A673 (cell line): ENCODE data around the gene CPSF7. TPM values are rescaled to one million over a fixed set of nuclear protein-coding genes. Genes with fewer than 3 reads are reported as not detected.

Experiments used
- BruUV-seq: library from RNA; stranded (reverse); fragments of 400-500 nt; replicated peaks from 2 replicates; lab custom pipeline; 2021; lab: Mats Ljungman, UMichigan
- CTCF ChIA-PET: fragments of 300-600 bp; sonication (Branson Sonifier 250); formaldehyde crosslinking; loops from one replicate; lab custom pipeline; 2022; ENCODE audit warnings: antibody characterized with exemption; lab: Charles Lee
- POLR2A ChIA-PET: fragments of 300-600 bp; sonication (Branson Sonifier 250); formaldehyde crosslinking; loops from one replicate; lab custom pipeline; 2022; ENCODE audit warnings: antibody characterized with exemption; ENCODE audit not compliant: low non-redundant PET; lab: Charles Lee
- DNase-seq: peaks from one replicate; pipeline ENCODE4 v3.0.0-alpha.2; 2015; ENCODE audit warnings: low spot score
- H3K27ac ChIP-seq: fragments of 200-600 bp; sonication (generic); 2 replicates; pipeline ENCODE4 v1.5.1; 2016; ENCODE audit warnings: mixed run types, low read depth, mild to moderate bottlenecking, mixed read lengths, antibody characterized with exemption, low read length; ENCODE audit not compliant: poor library complexity, severe bottlenecking
- H3K27me3 ChIP-seq: fragments of 200-600 bp; sonication (generic); replicated peaks from 2 replicates; pipeline ENCODE4 v1.6.1; 2017; ENCODE audit warnings: mixed run types, low read depth, mild to moderate bottlenecking, mixed read lengths, antibody characterized with exemption, low read length; ENCODE audit not compliant: insufficient read depth, poor library complexity
- H3K36me3 ChIP-seq: fragments of 200-600 bp; sonication (generic); 2 replicates; pipeline ENCODE4 v1.6.1; 2016; ENCODE audit warnings: mixed run types, mild to moderate bottlenecking, mixed read lengths, antibody characterized with exemption, low read length; ENCODE audit not compliant: insufficient read depth, poor library complexity, severe bottlenecking
- H3K4me1 ChIP-seq: fragments of 200-600 bp; sonication (generic); 2 replicates; pipeline ENCODE4 v1.6.1; 2017; ENCODE audit warnings: mixed run types, mild to moderate bottlenecking, mixed read lengths, antibody characterized with exemption, low read length; ENCODE audit not compliant: insufficient read depth, poor library complexity, severe bottlenecking
- H3K4me3 ChIP-seq: fragments of 200-600 bp; sonication (generic); 2 replicates; pipeline ENCODE4 v1.5.1; 2016; ENCODE audit warnings: low read depth, mixed run types, mild to moderate bottlenecking, mixed read lengths, low read length; ENCODE audit not compliant: poor library complexity, severe bottlenecking
- H3K9me3 ChIP-seq: fragments of 200-600 bp; sonication (generic); 2 replicates; pipeline ENCODE4 v1.6.1; 2016; ENCODE audit warnings: mixed run types, low read depth, mild to moderate bottlenecking, mixed read lengths, antibody characterized with exemption, low read length; ENCODE audit not compliant: poor library complexity, severe bottlenecking
- EZH2 ChIP-seq: fragments of 200-600 bp; sonication (generic); IDR thresholded peaks from 2 replicates; pipeline ENCODE4 v1.6.1; 2017; ENCODE audit warnings: borderline replicate concordance, low read depth, mild to moderate bottlenecking, mixed read lengths, antibody characterized with exemption, low read length; ENCODE audit not compliant: poor library complexity, severe bottlenecking
- intact Hi-C: fragments of 100-400 bp; cut with micrococcal nuclease; formaldehyde crosslinking; loops from one replicate; pipeline ENCODE4 v1.10.0; 2022; ENCODE audit not compliant: unreplicated experiment
- total RNA-seq: library from RNA; stranded (reverse); gene quantifications from 2 replicates; pipeline ENCODE4 v1.2.3, GENCODE V29; 2021
- TF ChIP-seq, protein P1 (sequence below): fragments of 300-800, 200-600 bp; sonication (generic); conservative IDR thresholded peaks from 2 replicates; pipeline ENCODE4 v1.5.1; 2017; ENCODE audit warnings: low read depth, mild to moderate bottlenecking, antibody characterized with exemption, low read length, moderate library complexity, mixed read lengths

The CPSF7 gene
- total RNA-seq, 1 experiment from 2014 or later = 162 TPM

DNA sequence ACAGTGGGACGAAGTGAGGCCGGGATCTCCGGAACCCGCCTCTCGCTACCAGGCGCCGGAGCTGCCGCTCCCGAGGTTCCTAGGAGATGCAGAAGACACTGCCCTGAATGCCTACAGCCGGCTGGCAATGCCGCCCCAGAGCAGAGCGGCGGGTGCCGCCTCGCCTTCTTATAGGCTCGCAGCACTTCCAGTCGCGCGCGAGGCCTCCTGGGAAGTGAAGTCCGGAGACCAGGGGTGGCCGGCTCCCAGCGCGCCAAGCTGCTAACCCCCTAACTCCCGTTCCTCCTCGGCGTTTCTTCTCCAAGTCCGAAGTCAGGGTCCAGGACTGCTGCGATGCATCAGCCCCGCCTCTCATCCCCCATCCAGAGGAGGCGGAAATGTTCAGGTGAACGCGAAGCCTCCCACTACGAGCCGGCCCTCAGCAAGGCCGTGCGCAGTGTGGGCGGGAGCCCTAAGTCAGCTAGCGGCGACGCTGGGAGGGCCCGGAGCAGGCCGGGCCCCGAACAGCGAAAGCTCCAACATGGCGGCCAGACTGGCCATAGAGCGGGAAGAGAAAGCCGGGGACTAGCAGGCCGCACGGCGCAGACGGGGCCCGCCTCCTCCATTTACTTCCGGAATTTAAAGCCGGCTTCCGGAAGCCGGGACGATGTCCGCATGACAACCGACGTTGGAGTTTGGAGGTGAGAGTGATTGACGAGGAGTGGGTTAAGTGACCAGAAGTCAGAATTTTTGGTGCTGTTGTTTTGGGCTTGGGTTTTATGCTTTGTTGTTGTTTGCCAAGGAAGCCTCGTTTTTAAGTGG is 67.8 kb downstream of the CPSF7 start, which contains the start of the genes CYB561A3 and TMEM138:
CYB561A3 (minus strand) TSS at position 142 of the 801 bp plus-strand sequence. CDS start 5,169 bp downstream, outside the sequence.
TMEM138 (plus strand) TSS at position 634 of the 801 bp plus-strand sequence. CDS start 2,017 bp downstream, outside the sequence.
- no TSS peak for BruUV-seq
- POLR2A ChIA-PET = interaction anchor here (0.5 to 1.4 kb wide), 9 partner anchors 12 to 368 kb away, joined by 3 to 8 read pairs (median 5); partner anchors contain the start of genes DDB1, TKFC and TMEM216
- intact Hi-C loops = loop anchor here (2.0 kb wide), 1 partner anchor 17 kb away; no protein-coding TSS in a partner anchor

DNA sequence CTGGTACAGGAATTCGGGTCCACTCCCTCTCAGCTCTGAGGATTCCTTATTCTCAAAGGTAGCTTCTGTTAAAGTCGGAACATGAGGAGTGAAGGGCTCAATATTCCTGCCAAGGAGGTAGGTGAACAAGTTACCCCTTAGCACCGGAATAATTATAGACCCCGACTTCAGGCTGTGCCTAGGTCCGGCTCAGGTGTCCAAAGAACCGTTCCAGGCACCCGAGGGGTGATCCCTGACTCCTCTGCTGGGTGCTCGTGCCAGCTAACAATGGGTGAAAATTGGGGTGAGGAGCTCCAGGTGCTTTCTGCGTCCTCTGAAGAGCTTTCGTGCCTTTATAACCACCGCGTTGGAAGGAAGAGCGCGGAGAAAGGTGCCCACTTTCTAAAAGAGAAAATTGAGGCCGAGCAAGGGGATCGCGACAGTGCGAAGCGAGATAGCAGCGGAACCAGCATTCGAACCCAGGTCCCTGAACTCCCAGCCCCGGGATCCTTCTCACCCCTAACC is 68.5 kb downstream of the CPSF7 start:
- Histone ChIP-seq H3K27ac (peak overlapping the region; percentile 99), H3K27me3 (no peaks in the 10 kb centered on the region), H3K36me3 (peaks cover 26% of the 10 kb centered on the region), H3K4me1 (peaks cover 15% of the 10 kb centered on the region), H3K4me3 (peak overlapping the region; percentile 72), H3K9me3 (no peaks in the 10 kb centered on the region)
- TSS peak; percentile 54 for BruUV-seq
- ChIA-PET CTCF (interaction anchor here (0.8 to 2.0 kb wide), 3 partner anchors 15 to 31 kb away, joined by 3 to 12 read pairs (median 3); partner anchors contain the start of gene TMEM216), POLR2A (interaction anchor here (0.5 to 1.4 kb wide), 7 partner anchors 13 to 369 kb away, joined by 3 to 8 read pairs (median 4); partner anchors contain the start of genes DDB1 and TKFC)
- intact Hi-C loops = no loop called here
- no peak for TF ChIP-seq EZH2
- TF ChIP-seq, protein P1, sequence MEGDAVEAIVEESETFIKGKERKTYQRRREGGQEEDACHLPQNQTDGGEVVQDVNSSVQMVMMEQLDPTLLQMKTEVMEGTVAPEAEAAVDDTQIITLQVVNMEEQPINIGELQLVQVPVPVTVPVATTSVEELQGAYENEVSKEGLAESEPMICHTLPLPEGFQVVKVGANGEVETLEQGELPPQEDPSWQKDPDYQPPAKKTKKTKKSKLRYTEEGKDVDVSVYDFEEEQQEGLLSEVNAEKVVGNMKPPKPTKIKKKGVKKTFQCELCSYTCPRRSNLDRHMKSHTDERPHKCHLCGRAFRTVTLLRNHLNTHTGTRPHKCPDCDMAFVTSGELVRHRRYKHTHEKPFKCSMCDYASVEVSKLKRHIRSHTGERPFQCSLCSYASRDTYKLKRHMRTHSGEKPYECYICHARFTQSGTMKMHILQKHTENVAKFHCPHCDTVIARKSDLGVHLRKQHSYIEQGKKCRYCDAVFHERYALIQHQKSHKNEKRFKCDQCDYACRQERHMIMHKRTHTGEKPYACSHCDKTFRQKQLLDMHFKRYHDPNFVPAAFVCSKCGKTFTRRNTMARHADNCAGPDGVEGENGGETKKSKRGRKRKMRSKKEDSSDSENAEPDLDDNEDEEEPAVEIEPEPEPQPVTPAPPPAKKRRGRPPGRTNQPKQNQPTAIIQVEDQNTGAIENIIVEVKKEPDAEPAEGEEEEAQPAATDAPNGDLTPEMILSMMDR = no peak
- no peak for DNase-seq

More for the DNA sequence above, 67.8 kb downstream of the CPSF7 start, which contains the start of the genes CYB561A3 and TMEM138:
- CTCF ChIA-PET = interaction anchor here (0.8 to 2.0 kb wide), 3 partner anchors 16 to 30 kb away, joined by 3 to 12 read pairs (median 3); partner anchors contain the start of gene TMEM216
- H3K4me1 ChIP-seq = peaks cover 15% of the 10 kb centered on the region
- no peaks in the 10 kb centered on the region for H3K27me3 ChIP-seq
- TF ChIP-seq EZH2 = no peak
- TF ChIP-seq, protein P1 = no peak
- DNase-seq = peak; percentile 98
- peak within 1 kb of the TSS; percentile 72 for H3K4me3 ChIP-seq
- H3K27ac ChIP-seq = peak within 1 kb of the TSS; percentile 99
- H3K36me3 ChIP-seq = peaks cover 32% of the 10 kb centered on the region
- no peaks in the 10 kb centered on the region for H3K9me3 ChIP-seq

DNA sequence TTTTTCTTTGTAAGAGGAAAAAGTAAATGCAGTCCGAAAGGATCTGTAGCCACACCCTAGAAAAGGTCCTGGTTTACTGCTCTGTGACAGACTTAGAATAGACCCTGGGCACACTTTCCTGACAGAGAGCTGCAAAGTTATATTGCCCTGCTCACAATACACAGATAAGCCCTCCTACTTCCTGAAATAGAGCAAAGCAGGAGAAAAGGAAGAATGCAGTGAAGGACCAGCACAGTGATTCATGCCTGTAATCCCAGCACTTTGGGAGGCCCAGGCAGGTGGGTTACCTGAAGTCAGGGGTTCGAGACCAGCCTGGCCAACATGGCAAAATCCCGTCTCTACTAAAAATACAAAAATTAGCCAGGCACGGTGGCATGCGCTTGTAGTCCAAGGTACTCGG is 70.3 kb downstream of the CPSF7 start:
- intact Hi-C loops = no loop called here
- Histone ChIP-seq H3K36me3 (peaks cover 9% of the 10 kb centered on the region), H3K4me1 (peaks cover 15% of the 10 kb centered on the region), H3K27me3 (no peaks in the 10 kb centered on the region), H3K9me3 (no peaks in the 10 kb centered on the region), H3K4me3 (no peak overlapping the region), H3K27ac (no peak overlapping the region)
- ChIA-PET POLR2A (interaction anchor here (0.6 kb wide), 2 partner anchors 42 to 66 kb away, joined by 3 to 4 read pairs; no protein-coding TSS in a partner anchor), CTCF (interaction anchor here (1.1 kb wide), 1 partner anchor 23 kb away, joined by 4 read pairs; no protein-coding TSS in a partner anchor)
- no TSS peak for BruUV-seq
- no peak for TF ChIP-seq EZH2
- TF ChIP-seq, protein P1 = no peak
- DNase-seq = no peak
